Loucy (cell line): ENCODE results near the gene ARF1.

Experiments
- CTCF ChIP-seq: fragments of 200-600 bp; sonication (generic); conservative IDR thresholded peaks from 2 replicates; pipeline ENCODE4 v1.5.1; 2014; ENCODE audit warnings: mild to moderate bottlenecking, antibody characterized with exemption, low read length
- EZH2phosphoT487 ChIP-seq: fragments of 200-600 bp; IDR thresholded peaks from 2 replicates; pipeline ENCODE4 v1.6.1; 2018; ENCODE audit warnings: antibody characterized with exemption, mild to moderate bottlenecking, moderate library complexity, borderline replicate concordance

- TF ChIP-seq CTCF (no peak), EZH2phosphoT487 (no peak)
Observed at GRCh38 chr1:228074954-228075730, 7.4 kb upstream of the ARF1 start.
